WTC11 (cell line): Measurements from ENCODE around the gene COL4A2. TPM values are rescaled to one million over a fixed set of nuclear protein-coding genes. Genes with fewer than 3 reads are reported as not detected.
A peak's percentile ranks its signal among the peaks of the same experiment; 100 is the strongest.
"Not testable (repeated sequence)": the region's sequence is repeated elsewhere in the genome, so short reads cannot be mapped to it uniquely, and the experiment has no call there.

ENCODE experiments used
- ATAC-seq: fragments of 200-7000 bp; cut with Tn5 transposase; 2 replicates; pipeline ENCODE4 v1.10.0; 2021; ENCODE audit warnings: mild to moderate bottlenecking, moderate library complexity
- CTCF ChIA-PET: fragments of 300-600 bp; sonication (Branson Sonifier 250); formaldehyde crosslinking; loops from one replicate; lab custom pipeline; 2021; ENCODE audit warnings: antibody characterized with exemption; lab: Charles Lee
- POLR2A ChIA-PET: fragments of 350-600 bp; sonication (Branson Sonifier 250); formaldehyde crosslinking; loops from one replicate; lab custom pipeline; 2021; ENCODE audit warnings: antibody characterized with exemption; lab: Charles Lee
- DNase-seq: peaks from one replicate; pipeline ENCODE4 v3.0.0; 2021; ENCODE audit warnings: low spot score
- H3K27ac Mint-ChIP-seq: 2 replicates; pipeline ENCODE4 v1.8.0; 2021; ENCODE audit warnings: mixed read lengths
- H3K27me3 Mint-ChIP-seq: 2 replicates; pipeline ENCODE4 v1.8.0; 2021; ENCODE audit warnings: low read depth, mild to moderate bottlenecking, moderate library complexity, mixed read lengths
- H3K36me3 Mint-ChIP-seq: 2 replicates; pipeline ENCODE4 v1.8.0; 2021; ENCODE audit warnings: mixed read lengths
- H3K4me1 Mint-ChIP-seq: 2 replicates; pipeline ENCODE4 v1.8.0; 2022; ENCODE audit warnings: mixed read lengths
- H3K4me3 Mint-ChIP-seq: 2 replicates; pipeline ENCODE4 v1.8.0; 2021; ENCODE audit warnings: mild to moderate bottlenecking, moderate library complexity, mixed read lengths
- H3K9me3 Mint-ChIP-seq: 2 replicates; pipeline ENCODE4 v1.8.0; 2021; ENCODE audit warnings: mixed read lengths
- AR ChIP-seq: fragments of 250-450 bp; sonication (Bioruptor Pico); IDR thresholded peaks from 2 replicates; pipeline ENCODE4 v1.9.0; 2021; ENCODE audit warnings: mild to moderate bottlenecking
- ARID4B ChIP-seq: sonication (generic); formaldehyde crosslinking; IDR thresholded peaks from 2 replicates; pipeline ENCODE4 v1.8.0; 2023; ENCODE audit warnings: missing genetic modification reagents, mild to moderate bottlenecking, borderline replicate concordance
- EMX1 ChIP-seq: fragments of 250-450 bp; sonication (Bioruptor Pico); IDR thresholded peaks from 2 replicates; pipeline ENCODE4 v1.8.0; 2021; ENCODE audit warnings: mild to moderate bottlenecking
- GABPB1 ChIP-seq: sonication (generic); formaldehyde crosslinking; IDR thresholded peaks from 2 replicates; pipeline ENCODE4 v1.8.1; 2023; ENCODE audit warnings: mild to moderate bottlenecking, missing genetic modification reagents
- GTF2I ChIP-seq: fragments of 250-450 bp; sonication (Bioruptor Pico); conservative IDR thresholded peaks from 2 replicates; pipeline ENCODE4 v1.4.0; 2021; ENCODE audit warnings: mild to moderate bottlenecking
- NR2C2 ChIP-seq: sonication (generic); formaldehyde crosslinking; IDR thresholded peaks from 2 replicates; pipeline ENCODE4 v1.8.0; 2022; ENCODE audit warnings: mild to moderate bottlenecking, missing genetic modification reagents
- OVOL2 ChIP-seq: fragments of 250-450 bp; sonication (Bioruptor Pico); IDR thresholded peaks from 2 replicates; pipeline ENCODE4 v1.9.0; 2021; ENCODE audit warnings: mild to moderate bottlenecking, borderline replicate concordance
- USF1 ChIP-seq: sonication (generic); formaldehyde crosslinking; IDR thresholded peaks from 2 replicates; pipeline ENCODE4 v1.8.0; 2022; ENCODE audit warnings: mild to moderate bottlenecking, missing genetic modification reagents
- ZMAT4 ChIP-seq: fragments of 250-450 bp; sonication (Bioruptor Pico); IDR thresholded peaks from 2 replicates; pipeline ENCODE4 v1.9.0; 2021; ENCODE audit warnings: mild to moderate bottlenecking
- ZNF281 ChIP-seq: sonication (generic); formaldehyde crosslinking; IDR thresholded peaks from 2 replicates; pipeline ENCODE4 v1.8.0; 2023; ENCODE audit warnings: mild to moderate bottlenecking, missing genetic modification reagents
- ZNF425 ChIP-seq: fragments of 250-450 bp; sonication (Bioruptor Pico); conservative IDR thresholded peaks from 2 replicates; pipeline ENCODE4 v1.9.0; 2021; ENCODE audit warnings: mild to moderate bottlenecking
- total RNA-seq: library from RNA; stranded (reverse); gene quantifications from 3 replicates; pipeline ENCODE4 v1.2.3, GENCODE V29; 2021

COL4A2 gene
- total RNA-seq, 1 experiment from 2014 or later: 109 TPM

- no peak for TF ChIP-seq AR
Observed at GRCh38 chr13:110320645-110321044, 13.6 kb downstream of the COL4A2 start (continued).

GRCh38 chr13:110321573-110321972 lies 14.5 kb downstream of the COL4A2 start:
- H3K27ac Mint-ChIP-seq, DNase-seq, H3K4me3 Mint-ChIP-seq, POLR2A ChIA-PET, H3K9me3 Mint-ChIP-seq, CTCF ChIA-PET, ATAC-seq, H3K27me3 Mint-ChIP-seq: not testable (repeated sequence)
- Mint-ChIP-seq H3K36me3 (peaks cover 12% of the 10 kb centered on the region), H3K4me1 (peaks cover 46% of the 10 kb centered on the region)

- ChIA-PET CTCF (interaction anchor here (1.1 to 4.0 kb wide), 5 partner anchors 15 to 100 kb away, joined by 4 to 29 read pairs (median 7); partner anchors contain the start of genes COL4A1 and COL4A2), POLR2A (no interaction called here)
- Mint-ChIP-seq H3K36me3 (peaks cover 8% of the 10 kb centered on the region), H3K27me3 (no peaks in the 10 kb centered on the region), H3K4me3 (no peak overlapping the region), H3K4me1 (peaks cover 53% of the 10 kb centered on the region), H3K9me3 (peaks cover 8% of the 10 kb centered on the region), H3K27ac (peak overlapping the region; percentile 36; the same call in 1 of the 2 replicates)
- TF ChIP-seq EMX1 (CRISPR knock-in tag): no peak
- TF ChIP-seq ARID4B (CRISPR knock-in tag): no peak
- TF ChIP-seq ZMAT4 (CRISPR knock-in tag): no peak
- no peak for TF ChIP-seq USF1 (CRISPR knock-in tag)
- TF ChIP-seq GABPB1: no peak
- no peak for TF ChIP-seq ZNF425 (CRISPR knock-in tag)
- TF ChIP-seq OVOL2 (CRISPR knock-in tag): no peak
- no peak for TF ChIP-seq GTF2I (CRISPR knock-in tag)
- TF ChIP-seq NR2C2 (CRISPR knock-in tag): no peak
- TF ChIP-seq ZNF281 (CRISPR knock-in tag): no peak
- ATAC-seq (no peak), DNase-seq (no peak)
Observed at GRCh38 chr13:110322126-110322827, 15.2 kb downstream of the COL4A2 start.
